Pancreas (tissue), 10 donors: ENCODE measurements around the gene TCF7L1. TPM values are rescaled to one million over a fixed set of nuclear protein-coding genes. Genes with fewer than 3 reads are reported as not detected.
A peak's percentile ranks its signal among the peaks of the same experiment; 100 is the strongest.

Experiments
- ATAC-seq, 4 donors: fragments of 200-7000 bp; cut with Tn5 transposase; one replicate each; pipeline versions ENCODE4 v1.8.0 to v1.9.1; 2020; ENCODE audit warnings: mild to moderate bottlenecking in 4 of 4, moderate library complexity in 4 of 4
- DNase-seq, 6 donors: peaks; one replicate each; pipeline ENCODE4 v3.0.0-alpha.2; 2020
- FAIRE-seq: peaks from 2 replicates; lab custom pipeline; 2012; peaks lifted over from hg19 to GRCh38; lab: Jason Lieb, UNC
- H3K27ac ChIP-seq, 4 donors: fragments of 200-600 bp; sonication (generic); 1 replicate in 3 of 4; 2 replicates in 1 of 4; pipeline versions ENCODE4 v1.5.0 to v1.8.0; 2020
- H3K27me3 ChIP-seq, 4 donors: fragments of 200-600 bp; one replicate each; pipeline ENCODE4 v1.8.0; 2021
- H3K36me3 ChIP-seq, 3 donors: fragments of 200-600 bp; sonication (generic) in 1 of 3; one replicate each; pipeline versions ENCODE4 v1.5.0 to v1.8.0; 2020 to 2021
- H3K4me1 ChIP-seq, 3 donors: fragments of 200-600 bp; one replicate each; pipeline ENCODE4 v1.8.0; 2021
- H3K4me3 ChIP-seq, 4 donors: fragments of 200-600 bp; sonication (generic) in 2 of 4; one replicate each; pipeline versions ENCODE4 v1.5.0 to v1.8.0; 2020 to 2021
- H3K9me3 ChIP-seq, 4 donors: fragments of 200-600 bp; one replicate each; pipeline ENCODE4 v1.8.0; 2021
- WGBS, 2 donors: extraction: QIAGEN DNeasy Blood & Tissue Kit; methylation state at CpG; one replicate each; pipeline ENCODE4 v1.1.7; 2013; 5-methylcytosine and 5-hydroxymethylcytosine counted together
- intact Hi-C, 3 donors: fragments of 100-400 bp; cut with DNase I; formaldehyde crosslinking; loops; one replicate each; pipeline versions ENCODE4 v1.11.1 to v1.14.2; 2022
- polyA plus RNA-seq, 2 donors: library from polyadenylated mRNA; stranded (reverse); fragments of 200-250 nt; gene quantifications; one replicate each; pipeline ENCODE4 v1.2.3, GENCODE V29; 2013
- total RNA-seq, 6 donors: library from RNA; stranded (reverse); fragmentation: NEBNext Ultra II Directional in 4 of 6; extraction: Animal tissue kit (Norgen Biotek cat#: 25700) in 4 of 6; gene quantifications; one replicate each; pipeline versions ENCODE4 v1.2.1 to v1.2.4, GENCODE V29; 2021 to 2023
- TF ChIP-seq, protein P1 (sequence below), 4 donors: fragments of 200-600 bp; sonication (generic) in 3 of 4; IDR thresholded peaks; one replicate each; pipeline versions ENCODE4 v1.5.0 to v1.8.0; 2021; ENCODE audit warnings: antibody characterized with exemption in 4 of 4
- donor health status: healthy with polysubstance abuse.
- donor health status: DM: no; HTN: no; CAD: no; lungs with moderate emphysema.
- donor health status: DM: no; HTN: no; CAD: no.
- donor health status: control.
- donor health status: control.
- donor health status: Bipolar disorder and iron deficiency.
- donor health status: DM: yes; HTN: yes; CAD: no.
- donor health status: DM: no; HTN: no; CAD: no.
- donor health status: DM: no; HTN: no; CAD: no.
- donor health status: DM: yes; HTN: yes; CAD: no.

The TCF7L1 gene
- total and polyA plus RNA-seq, 8 donors = 1.1 to 4.0 (median 1.8) TPM

DNA sequence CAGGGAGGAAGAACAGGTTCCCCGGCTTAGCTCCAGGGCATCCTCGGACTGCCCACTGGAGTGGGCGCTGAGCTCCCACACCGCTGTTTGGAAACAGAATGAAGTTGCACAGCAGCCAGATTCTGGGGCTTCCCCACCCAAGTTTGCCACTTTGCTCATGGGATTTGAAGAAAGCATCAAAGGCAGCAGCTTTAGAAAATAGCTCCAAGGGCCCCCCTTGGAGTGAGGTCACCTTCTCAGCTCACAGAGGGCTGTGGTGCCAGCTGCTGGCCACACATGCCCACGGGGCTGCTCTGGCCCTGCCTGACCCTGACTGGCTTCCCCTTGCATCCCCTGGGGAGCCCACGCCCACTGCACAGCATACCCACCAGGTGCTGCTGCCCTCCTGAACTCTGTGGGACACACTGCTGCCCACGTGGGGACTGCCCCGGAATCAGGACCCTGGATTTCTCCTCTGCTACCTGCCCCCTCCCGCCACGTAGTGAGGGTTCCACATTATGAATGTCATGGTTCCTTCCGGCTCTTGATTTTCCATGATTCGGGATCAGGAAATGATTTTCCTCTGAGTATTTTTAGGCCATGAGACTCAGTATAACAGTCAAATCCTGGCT, 124.3 kb downstream of the TCF7L1 start:
- H3K9me3 ChIP-seq = no peaks in the 10 kb centered on the region
- no peaks in the 10 kb centered on the region for H3K27me3 ChIP-seq
- intact Hi-C loops = no loop called here
- H3K4me1 ChIP-seq = peaks cover 3 to 14% (median 5%) of the 10 kb centered on the region in 3 donors
- no peak overlapping the region for H3K4me3 ChIP-seq
- TF ChIP-seq, protein P1, sequence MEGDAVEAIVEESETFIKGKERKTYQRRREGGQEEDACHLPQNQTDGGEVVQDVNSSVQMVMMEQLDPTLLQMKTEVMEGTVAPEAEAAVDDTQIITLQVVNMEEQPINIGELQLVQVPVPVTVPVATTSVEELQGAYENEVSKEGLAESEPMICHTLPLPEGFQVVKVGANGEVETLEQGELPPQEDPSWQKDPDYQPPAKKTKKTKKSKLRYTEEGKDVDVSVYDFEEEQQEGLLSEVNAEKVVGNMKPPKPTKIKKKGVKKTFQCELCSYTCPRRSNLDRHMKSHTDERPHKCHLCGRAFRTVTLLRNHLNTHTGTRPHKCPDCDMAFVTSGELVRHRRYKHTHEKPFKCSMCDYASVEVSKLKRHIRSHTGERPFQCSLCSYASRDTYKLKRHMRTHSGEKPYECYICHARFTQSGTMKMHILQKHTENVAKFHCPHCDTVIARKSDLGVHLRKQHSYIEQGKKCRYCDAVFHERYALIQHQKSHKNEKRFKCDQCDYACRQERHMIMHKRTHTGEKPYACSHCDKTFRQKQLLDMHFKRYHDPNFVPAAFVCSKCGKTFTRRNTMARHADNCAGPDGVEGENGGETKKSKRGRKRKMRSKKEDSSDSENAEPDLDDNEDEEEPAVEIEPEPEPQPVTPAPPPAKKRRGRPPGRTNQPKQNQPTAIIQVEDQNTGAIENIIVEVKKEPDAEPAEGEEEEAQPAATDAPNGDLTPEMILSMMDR (IDR thresholded peaks at IDR 0.05) = no peak
- no peak for DNase-seq
- no peak for FAIRE-seq
- H3K36me3 ChIP-seq = no peaks in the 10 kb centered on the region
- H3K27ac ChIP-seq = peak overlapping the region in 2 of 4 donors; percentile 16 to 37
- 63 to 64% methylated on average over 12 of the region's 12 CpGs for WGBS, 2 donors
- ATAC-seq = no peak

DNA sequence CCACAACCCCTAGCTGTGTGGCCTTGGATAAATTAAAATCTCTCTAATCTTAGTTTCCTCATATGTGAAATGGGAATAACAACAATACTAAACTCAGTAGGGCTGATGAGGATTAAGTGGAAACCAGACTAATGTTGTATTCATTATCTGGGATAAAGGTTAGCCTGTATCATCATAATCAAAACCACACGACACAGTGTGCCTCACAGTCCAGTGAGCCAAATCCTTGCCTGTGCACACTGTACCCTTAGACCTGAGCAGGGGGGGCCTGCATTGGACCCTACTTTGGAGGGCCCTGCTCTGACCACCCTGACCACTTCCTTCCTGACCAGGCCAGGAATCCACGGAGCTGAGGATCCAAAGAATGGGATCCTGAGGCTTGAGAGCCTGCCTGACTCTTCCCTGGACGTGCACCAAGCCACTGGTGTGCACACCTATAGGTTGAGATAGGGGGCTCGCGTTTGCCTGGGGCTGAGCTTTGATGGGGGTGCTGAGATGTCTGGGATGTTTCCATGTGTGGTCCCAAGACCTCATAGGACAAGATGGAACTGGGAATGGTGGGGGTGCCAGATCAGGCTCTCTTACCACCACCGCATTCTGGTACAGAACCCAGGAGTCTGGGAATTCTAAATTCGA, 124.9 kb downstream of the TCF7L1 start:
- Histone ChIP-seq H3K9me3 (no peaks in the 10 kb centered on the region), H3K27me3 (no peaks in the 10 kb centered on the region), H3K4me3 (no peak overlapping the region), H3K36me3 (no peaks in the 10 kb centered on the region), H3K4me1 (peaks cover 3 to 14% (median 5%) of the 10 kb centered on the region in 3 donors), H3K27ac (no peak overlapping the region)
- no peak for FAIRE-seq
- intact Hi-C loops = no loop called here
- TF ChIP-seq, protein P1 (IDR thresholded peaks at IDR 0.05) = no peak
- ATAC-seq = no peak
- 70 to 72% methylated on average over 7 of the region's 7 CpGs for WGBS, 2 donors
- no peak for DNase-seq

DNA sequence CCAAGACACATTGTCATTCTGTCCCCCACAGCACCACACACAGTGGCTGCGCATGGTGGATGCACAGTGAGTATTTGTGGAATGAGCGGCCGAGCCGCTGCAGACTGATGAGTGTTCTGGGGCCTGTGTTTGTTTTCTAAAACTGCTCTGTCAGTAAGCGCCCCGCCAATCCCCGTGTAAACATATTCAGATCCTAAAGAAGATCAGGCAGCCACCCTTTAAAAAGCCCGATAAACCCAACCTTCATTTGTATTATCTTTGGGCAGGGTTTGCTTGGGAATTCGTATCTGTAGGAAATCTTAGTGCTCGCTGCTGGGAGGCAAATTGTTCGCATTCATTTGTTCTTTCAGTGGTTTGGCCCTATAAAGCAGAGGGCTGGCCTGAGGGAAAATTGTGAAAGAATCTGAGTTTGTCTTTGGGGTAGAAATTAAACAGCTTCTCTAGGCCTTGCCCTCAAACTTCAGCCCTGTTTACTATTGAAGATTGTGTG, 126.0 kb downstream of the TCF7L1 start:
- WGBS, 2 donors = 93 to 95% methylated on average over 11 of the region's 11 CpGs
- Histone ChIP-seq H3K36me3 (no peaks in the 10 kb centered on the region), H3K9me3 (no peaks in the 10 kb centered on the region), H3K4me3 (no peak overlapping the region), H3K27me3 (no peaks in the 10 kb centered on the region), H3K4me1 (peaks cover 3 to 14% (median 5%) of the 10 kb centered on the region in 3 donors), H3K27ac (no peak overlapping the region)
- TF ChIP-seq, protein P1 (IDR thresholded peaks at IDR 0.05) = no peak
- ATAC-seq (no peak), DNase-seq (no peak), FAIRE-seq (no peak)
- intact Hi-C loops = no loop called here

DNA sequence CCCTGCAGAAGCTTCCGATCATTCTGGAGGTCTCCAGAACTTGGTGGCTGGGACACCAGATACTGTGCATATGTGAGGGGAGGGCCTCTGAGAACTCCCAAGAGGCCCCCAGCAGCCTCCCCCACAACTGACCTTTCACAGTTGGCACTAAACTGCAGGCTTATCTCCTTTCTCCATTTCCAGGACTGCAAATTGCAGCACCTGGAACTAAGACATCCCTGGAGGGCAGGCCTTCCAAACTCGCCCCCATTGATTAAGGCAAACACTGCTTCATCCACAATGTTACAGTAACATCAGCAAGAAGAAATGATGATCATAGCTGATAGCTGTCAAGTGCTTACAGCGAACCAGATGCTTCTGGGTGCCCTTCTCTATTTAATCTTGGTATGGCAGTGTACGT, 126.7 kb downstream of the TCF7L1 start:
- intact Hi-C loops = no loop called here
- ATAC-seq (no peak), DNase-seq (no peak), FAIRE-seq (no peak)
- WGBS, 2 donors = 63 to 64% methylated on average over 4 of the region's 4 CpGs
- Histone ChIP-seq H3K9me3 (no peaks in the 10 kb centered on the region), H3K4me1 (peaks cover 3 to 14% (median 5%) of the 10 kb centered on the region in 3 donors), H3K36me3 (no peaks in the 10 kb centered on the region), H3K27me3 (no peaks in the 10 kb centered on the region), H3K27ac (peak overlapping the region in 1 of 4 donors; percentile 1), H3K4me3 (no peak overlapping the region)
- TF ChIP-seq, protein P1 (IDR thresholded peaks at IDR 0.05) = no peak

DNA sequence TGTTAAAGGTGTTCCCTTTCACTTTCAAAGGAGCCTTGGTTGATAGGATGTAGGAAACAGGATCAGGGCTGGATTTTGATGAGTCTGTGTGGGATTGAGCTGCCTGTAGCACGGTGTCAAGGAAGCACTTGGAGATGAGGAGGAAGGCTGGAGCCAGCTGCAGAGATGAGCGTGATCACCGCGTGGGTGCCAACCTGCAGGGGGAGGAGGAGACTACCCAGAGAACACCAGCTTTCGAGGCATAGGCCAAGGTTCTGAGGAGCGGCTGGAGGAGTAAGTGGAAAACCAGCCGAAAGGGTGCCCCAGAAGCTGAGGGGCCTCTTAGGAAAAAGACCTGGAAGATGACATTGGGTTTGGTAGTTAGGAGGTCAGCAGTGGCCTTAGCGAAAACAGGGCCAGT, 130.4 kb downstream of the TCF7L1 start:
- no peaks in the 10 kb centered on the region for H3K4me1 ChIP-seq
- TF ChIP-seq, protein P1 (IDR thresholded peaks at IDR 0.05) = no peak
- FAIRE-seq = no peak

More for the DNA sequence above, 130.4 kb downstream of the TCF7L1 start:
- DNase-seq = no peak
- no peaks in the 10 kb centered on the region for H3K36me3 ChIP-seq
- 90 to 93% methylated on average over 8 of the region's 8 CpGs for WGBS, 2 donors
- no peak overlapping the region for H3K4me3 ChIP-seq
- intact Hi-C loops = no loop called here
- no peaks in the 10 kb centered on the region for H3K9me3 ChIP-seq
- H3K27me3 ChIP-seq = no peaks in the 10 kb centered on the region
- no peak for ATAC-seq
- no peak overlapping the region for H3K27ac ChIP-seq
